ENCODE results near the gene EBF4. TPM values are rescaled to one million over a fixed set of nuclear protein-coding genes. Genes with fewer than 3 reads are reported as not detected.
"Not testable (repeated sequence)": the region's sequence is repeated elsewhere in the genome, so short reads cannot be mapped to it uniquely, and the experiment has no call there.

EBF4 gene
- total RNA-seq, 1 donor from 2014 or later = 11.0 TPM

DNA sequence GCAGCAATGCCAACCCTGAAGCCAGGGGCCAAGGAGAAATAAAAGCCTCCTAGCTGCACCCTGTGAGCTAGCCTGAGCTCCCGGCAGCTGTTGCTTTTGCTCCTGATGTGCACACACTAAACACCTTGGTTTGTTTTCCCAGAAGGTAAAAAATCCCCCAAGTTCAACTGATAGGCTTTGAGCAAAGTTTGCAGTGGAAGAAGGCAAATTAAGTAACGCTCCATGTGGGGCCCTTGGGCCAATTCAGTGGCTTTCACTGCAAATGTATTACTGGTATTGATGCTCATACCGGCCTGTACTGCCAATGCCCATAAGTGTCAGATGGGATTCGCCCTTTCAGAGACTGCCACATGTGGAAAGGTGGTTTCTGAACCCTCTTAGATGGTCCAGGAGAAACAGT lies 19.1 kb upstream of the EBF4 start:
- no peak for DNase-seq
- Mint-ChIP-seq H3K27me3 (ENCODE audit: unreplicated experiment) (peaks cover 3% of the 10 kb centered on the region), H3K9me3 (ENCODE audit: unreplicated experiment) (peaks cover 1% of the 10 kb centered on the region), H3K4me3 (ENCODE audit: unreplicated experiment) (no peak overlapping the region), H3K4me1 (ENCODE audit: low read depth, unreplicated experiment) (peaks cover 1% of the 10 kb centered on the region), H3K27ac (ENCODE audit: unreplicated experiment) (no peak overlapping the region), H3K36me3 (ENCODE audit: unreplicated experiment) (no peaks in the 10 kb centered on the region)
- no peak for TF ChIP-seq CTCF (IDR thresholded peaks at IDR 0.05; ENCODE audit: partially characterized antibody, unreplicated experiment)

GRCh38 chr20:2680046-2680445 lies 12.5 kb upstream of the EBF4 start:
- H3K27me3 Mint-ChIP-seq (ENCODE audit: unreplicated experiment) = peaks cover 2% of the 10 kb centered on the region
- peaks cover 4% of the 10 kb centered on the region for H3K4me1 Mint-ChIP-seq (ENCODE audit: low read depth, unreplicated experiment)
- no peak overlapping the region for H3K4me3 Mint-ChIP-seq (ENCODE audit: unreplicated experiment)
- DNase-seq = no peak
- no peak for TF ChIP-seq CTCF (IDR thresholded peaks at IDR 0.05; ENCODE audit: partially characterized antibody, unreplicated experiment)
- H3K36me3 Mint-ChIP-seq (ENCODE audit: unreplicated experiment) = no peaks in the 10 kb centered on the region
- peaks cover 1% of the 10 kb centered on the region for H3K9me3 Mint-ChIP-seq (ENCODE audit: unreplicated experiment)
- H3K27ac Mint-ChIP-seq (ENCODE audit: unreplicated experiment) = no peak overlapping the region

DNA sequence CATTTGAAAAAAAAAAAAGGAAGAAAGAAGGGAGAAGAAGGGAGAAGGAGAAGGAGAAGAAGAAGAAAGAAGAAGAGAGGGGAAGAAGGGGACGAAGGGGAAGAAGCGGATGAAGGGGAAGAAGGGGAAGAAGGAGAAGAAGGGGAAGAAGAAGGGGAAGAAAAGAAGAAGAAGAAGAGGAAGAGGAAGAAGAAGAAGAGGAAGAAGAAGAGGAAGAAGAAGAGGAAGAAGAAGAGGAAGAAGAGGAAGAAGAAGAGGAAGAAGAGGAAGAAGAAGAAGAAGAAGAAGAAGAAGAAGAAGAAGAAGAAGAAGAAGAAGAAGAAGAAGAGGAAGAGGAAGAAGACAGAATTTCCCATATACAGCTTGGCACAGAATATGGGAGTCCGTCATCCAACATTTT lies 10.5 kb upstream of the EBF4 start:
- H3K4me3 Mint-ChIP-seq (ENCODE audit: unreplicated experiment); H3K9me3 Mint-ChIP-seq (ENCODE audit: unreplicated experiment); DNase-seq; H3K4me1 Mint-ChIP-seq (ENCODE audit: low read depth, unreplicated experiment); H3K27ac Mint-ChIP-seq (ENCODE audit: unreplicated experiment); H3K36me3 Mint-ChIP-seq (ENCODE audit: unreplicated experiment); H3K27me3 Mint-ChIP-seq (ENCODE audit: unreplicated experiment): not testable (repeated sequence)

DNA sequence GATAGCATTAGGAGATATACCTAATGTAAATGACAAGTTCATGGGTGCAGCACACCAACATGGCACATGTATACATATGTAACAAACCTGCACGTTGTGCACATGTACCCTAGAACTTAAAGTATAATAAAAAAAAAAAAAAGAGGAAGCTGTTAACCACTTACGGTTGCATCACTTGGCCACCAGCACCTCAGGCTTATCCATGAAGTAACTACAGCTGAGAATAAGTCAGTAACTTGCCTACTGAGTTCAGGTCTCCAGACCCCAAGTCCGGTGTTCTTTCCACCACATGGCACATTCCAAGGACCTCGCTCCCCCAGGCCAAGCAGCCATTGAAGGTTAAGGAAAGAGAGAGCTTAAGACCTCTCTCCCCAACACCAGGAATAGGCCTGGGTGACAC lies 7.8 kb upstream of the EBF4 start:
- H3K9me3 Mint-ChIP-seq (ENCODE audit: unreplicated experiment); H3K27ac Mint-ChIP-seq (ENCODE audit: unreplicated experiment); H3K4me1 Mint-ChIP-seq (ENCODE audit: low read depth, unreplicated experiment); H3K4me3 Mint-ChIP-seq (ENCODE audit: unreplicated experiment); DNase-seq; H3K36me3 Mint-ChIP-seq (ENCODE audit: unreplicated experiment): not testable (repeated sequence)
- peaks cover 16% of the 10 kb centered on the region for H3K27me3 Mint-ChIP-seq (ENCODE audit: unreplicated experiment)

DNA sequence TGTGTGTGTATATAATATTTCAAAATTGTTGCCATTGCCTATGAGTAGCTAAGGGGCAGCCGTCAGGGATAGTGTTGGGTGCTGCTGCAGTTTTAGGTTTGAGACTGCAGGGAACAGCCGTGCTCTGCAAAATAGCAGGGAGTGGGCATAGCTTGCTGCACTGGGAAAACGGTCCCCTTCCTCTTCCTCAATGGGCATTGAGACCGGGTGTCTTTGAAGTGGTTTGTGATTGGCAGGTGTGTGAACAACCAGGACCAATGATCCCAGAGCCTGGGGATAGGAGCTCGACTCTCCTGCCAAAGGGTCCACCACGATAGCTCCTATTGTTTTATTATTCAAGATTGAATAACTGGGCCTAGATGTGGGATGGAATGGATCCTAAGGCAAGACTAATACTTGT lies 5.1 kb upstream of the EBF4 start:
- Mint-ChIP-seq H3K36me3 (ENCODE audit: unreplicated experiment) (peaks cover 8% of the 10 kb centered on the region), H3K27me3 (ENCODE audit: unreplicated experiment) (peaks cover 34% of the 10 kb centered on the region), H3K4me3 (ENCODE audit: unreplicated experiment) (no peak overlapping the region), H3K9me3 (ENCODE audit: unreplicated experiment) (peaks cover 11% of the 10 kb centered on the region), H3K27ac (ENCODE audit: unreplicated experiment) (no peak overlapping the region), H3K4me1 (ENCODE audit: low read depth, unreplicated experiment) (peaks cover 3% of the 10 kb centered on the region)
- no peak for DNase-seq
- TF ChIP-seq CTCF (IDR thresholded peaks at IDR 0.05; ENCODE audit: partially characterized antibody, unreplicated experiment) = no peak

DNA sequence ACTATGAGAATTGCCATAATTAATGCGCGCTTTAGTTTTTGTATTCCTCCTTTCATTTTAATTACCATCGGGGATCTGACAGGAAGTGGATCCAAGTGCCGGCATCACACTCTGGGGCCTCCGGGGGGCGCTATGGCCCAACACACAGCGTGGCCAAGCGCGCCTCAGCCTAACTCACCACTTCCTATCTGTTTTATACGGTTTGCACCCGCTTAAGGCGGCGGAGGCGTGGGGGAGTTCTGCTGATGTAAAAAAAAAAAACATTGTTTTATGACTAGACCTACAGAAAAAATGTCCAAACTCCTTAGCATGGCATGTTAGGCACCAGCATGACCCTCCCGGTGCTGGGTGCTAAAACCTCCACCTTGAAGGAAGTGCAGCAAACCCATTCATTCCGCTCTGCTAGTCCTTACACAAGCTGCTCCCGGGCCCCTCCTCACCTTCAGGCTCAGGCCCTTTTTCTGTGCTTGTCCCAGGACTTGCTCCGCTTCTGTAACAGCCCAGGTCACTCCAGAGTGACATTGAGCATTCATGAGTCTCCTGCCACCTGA lies 4.5 kb upstream of the EBF4 start:
- H3K27me3 Mint-ChIP-seq (ENCODE audit: unreplicated experiment) = peaks cover 33% of the 10 kb centered on the region
- H3K4me3 Mint-ChIP-seq (ENCODE audit: unreplicated experiment) = no peak overlapping the region

More for the DNA sequence above, 4.5 kb upstream of the EBF4 start:
- Mint-ChIP-seq H3K36me3 (ENCODE audit: unreplicated experiment) (peaks cover 8% of the 10 kb centered on the region), H3K4me1 (ENCODE audit: low read depth, unreplicated experiment) (peaks cover 3% of the 10 kb centered on the region), H3K27ac (ENCODE audit: unreplicated experiment) (no peak overlapping the region), H3K9me3 (ENCODE audit: unreplicated experiment) (peaks cover 11% of the 10 kb centered on the region)
- peak; percentile 79 for DNase-seq
- TF ChIP-seq CTCF (IDR thresholded peaks at IDR 0.05; ENCODE audit: partially characterized antibody, unreplicated experiment) = peak; percentile 79
